Endothelial cell of umbilical vein (primary cell): ENCODE data around the gene SLC22A17. TPM values are rescaled to one million over a fixed set of nuclear protein-coding genes. Genes with fewer than 3 reads are reported as not detected.

ENCODE experiments used
- BruUV-seq: library from RNA; stranded (reverse); fragments of 400-500 nt; replicated peaks from 2 replicates; lab custom pipeline; 2021; lab: Mats Ljungman, UMichigan
- CTCF ChIA-PET: fragments of 300-600, 350-600 bp; sonication (Branson Sonifier 250); formaldehyde crosslinking; loops from one replicate; lab custom pipeline; 2021; ENCODE audit warnings: antibody characterized with exemption, inconsistent platforms; lab: Charles Lee
- POLR2A ChIA-PET: fragments of 300-600, 350-600 bp; sonication (Branson Sonifier 250); formaldehyde crosslinking; loops from one replicate; lab custom pipeline; 2021; ENCODE audit warnings: antibody characterized with exemption, inconsistent platforms; lab: Charles Lee
- DNase-seq: peaks from one replicate; pipeline ENCODE4 v3.0.0-alpha.2; 2011; ENCODE audit warnings: low read depth, low spot score
- FAIRE-seq: peaks from 2 replicates; lab custom pipeline; 2011; peaks lifted over from hg19 to GRCh38; lab: Jason Lieb, UNC
- H2AFZ ChIP-seq: 2 replicates; pipeline ENCODE4 v1.6.0; 2012; ENCODE audit warnings: low read depth, low read length, control low read depth, inconsistent platforms
- H3K27ac ChIP-seq: 2 replicates; pipeline ENCODE4 v1.5.1; 2011; ENCODE audit warnings: low read depth, mild to moderate bottlenecking, control low read depth, low read length, moderate library complexity; ENCODE audit not compliant: insufficient read depth
- H3K27me3 ChIP-seq, 2 experiments: 2 replicates each; pipeline versions ENCODE4 v1.6.0 to v1.6.1; 2011; ENCODE audit warnings: low read length in 2 of 2, mixed read lengths in 1 of 2; ENCODE audit not compliant: control insufficient read depth in 2 of 2, insufficient read depth in 2 of 2
- H3K36me3 ChIP-seq, 2 experiments: 2 replicates in 1 of 2; 3 replicates in 1 of 2; pipeline ENCODE4 v1.5.1; 2011; ENCODE audit warnings: low read length in 2 of 2, mild to moderate bottlenecking in 1 of 2, moderate library complexity in 1 of 2; ENCODE audit not compliant: control insufficient read depth in 2 of 2, insufficient read depth in 2 of 2; ENCODE audit errors: extremely low read depth in 1 of 2
- H3K4me1 ChIP-seq: 3 replicates; pipeline ENCODE4 v1.5.1; 2011; ENCODE audit warnings: mild to moderate bottlenecking, low read length; ENCODE audit not compliant: control insufficient read depth, insufficient read depth; ENCODE audit errors: extremely low read depth
- H3K4me2 ChIP-seq: 2 replicates; pipeline ENCODE4 v1.6.1; 2011; ENCODE audit warnings: low read length, control low read depth, mixed read lengths; ENCODE audit not compliant: insufficient read depth
- H3K4me3 ChIP-seq, 3 experiments: fragments of 200-600 bp in 1 of 3; sonication (generic), shearing (Covaris generic) in 1 of 3; replicated peaks in 1 of 3; 2 replicates each; pipeline ENCODE4 v1.5.1; 2011 to 2016; ENCODE audit warnings: control low read depth in 3 of 3, low read length in 3 of 3, mild to moderate bottlenecking in 2 of 3, inconsistent platforms in 1 of 3, low read depth in 1 of 3, moderate library complexity in 1 of 3; ENCODE audit not compliant: insufficient read depth in 1 of 3
- H3K79me2 ChIP-seq: 2 replicates; pipeline ENCODE4 v1.6.0; 2012; ENCODE audit warnings: low read length, inconsistent platforms; ENCODE audit not compliant: control insufficient read depth, insufficient read depth
- H3K9ac ChIP-seq: replicated peaks from 2 replicates; pipeline ENCODE3; 2011; ENCODE audit warnings: low read length, control low read depth; ENCODE audit not compliant: insufficient read depth; ENCODE audit errors: extremely low read depth
- H3K9me1 ChIP-seq: replicated peaks from 3 replicates; pipeline ENCODE4 v1.6.0; 2011; ENCODE audit warnings: mild to moderate bottlenecking, low read length; ENCODE audit not compliant: control insufficient read depth, insufficient read depth; ENCODE audit errors: extremely low read depth
- H3K9me3 ChIP-seq: replicated peaks from 2 replicates; pipeline ENCODE4 v1.5.1; 2012; ENCODE audit warnings: low read length, inconsistent platforms; ENCODE audit not compliant: control insufficient read depth, insufficient read depth
- H4K20me1 ChIP-seq: replicated peaks from 2 replicates; pipeline ENCODE3; 2011; ENCODE audit warnings: mild to moderate bottlenecking, low read length; ENCODE audit not compliant: control insufficient read depth, insufficient read depth; ENCODE audit errors: extremely low read depth
- EZH2 ChIP-seq: IDR thresholded peaks from 2 replicates; pipeline ENCODE4 v1.6.1; 2012; ENCODE audit warnings: borderline replicate concordance, low read depth, mild to moderate bottlenecking, moderate library complexity, low read length, inconsistent platforms; ENCODE audit not compliant: severe bottlenecking
- FOS ChIP-seq: IDR thresholded peaks from 2 replicates; pipeline ENCODE4 v1.6.1; 2011; ENCODE audit warnings: mild to moderate bottlenecking, low read length, moderate library complexity, borderline replicate concordance; ENCODE audit not compliant: insufficient read depth
- GATA2 ChIP-seq: IDR thresholded peaks from 2 replicates; pipeline ENCODE4 v1.7.0; 2011; ENCODE audit warnings: low read depth, mild to moderate bottlenecking, moderate library complexity, mixed read lengths, low read length; ENCODE audit not compliant: insufficient read length, insufficient read depth
- JUN ChIP-seq: IDR thresholded peaks from 2 replicates; pipeline ENCODE4 v1.6.1; 2011; ENCODE audit warnings: borderline replicate concordance, low read depth; ENCODE audit not compliant: insufficient read length, insufficient read depth
- MAX ChIP-seq: IDR thresholded peaks from 2 replicates; pipeline ENCODE4 v1.6.1; 2011; ENCODE audit not compliant: insufficient read depth, insufficient read length
- MYC ChIP-seq: IDR thresholded peaks from one replicate; pipeline ENCODE4 v1.6.1; 2011; ENCODE audit warnings: mild to moderate bottlenecking, low read depth, low read length
- POLR2A ChIP-seq: IDR thresholded peaks from 2 replicates; pipeline ENCODE4 v1.6.1; 2012; ENCODE audit warnings: low read depth, mild to moderate bottlenecking, control low read depth, low read length
- POLR2AphosphoS5 ChIP-seq: IDR thresholded peaks from 2 replicates; pipeline ENCODE4 v1.6.1; 2012; ENCODE audit warnings: low read depth, mild to moderate bottlenecking, control low read depth, low read length, moderate library complexity; ENCODE audit not compliant: insufficient read depth
- dilution Hi-C: fragments of 300-500 bp; cut with MboI; formaldehyde crosslinking; loops from one replicate; pipeline ENCODE4 v1.15.0; 2019; ENCODE audit warnings: low sequenced_read_pairs; ENCODE audit not compliant: extremely low pct_ligation_motif_present
- intact Hi-C: fragments of 100-400 bp; cut with micrococcal nuclease; formaldehyde crosslinking; loops from one replicate; pipeline ENCODE4 v1.10.0; 2022
- polyA plus RNA-seq, 4 experiments: library from polyadenylated mRNA; depleted of rRNA in 3 of 4; stranded (reverse) in 3 of 4; unstranded in 1 of 4; fragments of >200 nt; gene quantifications; 2 replicates each; pipeline versions ENCODE4 v1.2.1 to v1.2.3, GENCODE V29; 2011 to 2012; ENCODE audit warnings: missing spikeins in 1 of 4
- total RNA-seq: library from RNA; stranded (reverse); gene quantifications from 2 replicates; pipeline ENCODE4 v1.2.3, GENCODE V29; 2021
- TF ChIP-seq, protein P1 (sequence below), 2 donors: IDR thresholded peaks; 1 replicate in 1 of 2; 2 replicates in 1 of 2; pipeline ENCODE4 v1.5.1; 2011; ENCODE audit warnings: low read length in 2 of 2, mild to moderate bottlenecking in 2 of 2, moderate library complexity in 2 of 2, control low read depth in 1 of 2, inconsistent platforms in 1 of 2, low read depth in 1 of 2; ENCODE audit not compliant: insufficient read depth in 1 of 2; ENCODE audit errors: extremely low read depth in 1 of 2

The SLC22A17 gene
- total and polyA plus RNA-seq, 2 donors (not counting 3 experiments of a cell fraction or from before 2014, with no cell fraction given) = 2.9 to 4.6 TPM

DNA sequence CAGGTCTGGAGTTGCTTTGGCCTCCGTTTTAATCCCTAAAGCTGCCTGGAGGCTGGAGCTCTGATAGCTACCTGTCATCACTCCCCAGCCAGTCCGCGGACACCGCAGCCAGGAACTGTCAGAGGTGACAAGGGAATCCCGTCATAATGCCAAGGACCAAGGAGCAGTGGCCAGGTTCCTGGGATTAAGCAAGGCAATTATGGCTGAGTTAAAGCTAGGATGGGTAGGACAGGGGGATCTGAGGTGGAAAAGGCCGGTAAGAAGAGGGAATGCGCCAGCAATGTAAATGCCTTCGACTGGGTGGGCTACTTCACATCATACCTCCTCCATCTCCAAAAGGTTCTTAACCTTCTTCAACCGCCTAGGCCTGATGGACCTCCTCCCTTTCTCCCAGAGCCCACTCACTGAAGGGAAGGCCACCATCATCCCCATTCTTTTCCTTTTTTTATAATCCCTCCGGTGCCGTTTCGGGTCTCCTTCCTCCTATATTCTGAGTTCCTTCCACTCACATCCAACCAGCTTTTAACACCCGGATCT is 51.9 kb downstream of the SLC22A17 start:
- TSS peak; percentile 60 for BruUV-seq
- dilution Hi-C loops = no loop called here
- POLR2A ChIA-PET = interaction anchor here (0.6 to 2.0 kb wide), 3 partner anchors 13 to 21 kb away, joined by 3 to 13 read pairs (median 5); partner anchors contain the start of gene PABPN1

DNA sequence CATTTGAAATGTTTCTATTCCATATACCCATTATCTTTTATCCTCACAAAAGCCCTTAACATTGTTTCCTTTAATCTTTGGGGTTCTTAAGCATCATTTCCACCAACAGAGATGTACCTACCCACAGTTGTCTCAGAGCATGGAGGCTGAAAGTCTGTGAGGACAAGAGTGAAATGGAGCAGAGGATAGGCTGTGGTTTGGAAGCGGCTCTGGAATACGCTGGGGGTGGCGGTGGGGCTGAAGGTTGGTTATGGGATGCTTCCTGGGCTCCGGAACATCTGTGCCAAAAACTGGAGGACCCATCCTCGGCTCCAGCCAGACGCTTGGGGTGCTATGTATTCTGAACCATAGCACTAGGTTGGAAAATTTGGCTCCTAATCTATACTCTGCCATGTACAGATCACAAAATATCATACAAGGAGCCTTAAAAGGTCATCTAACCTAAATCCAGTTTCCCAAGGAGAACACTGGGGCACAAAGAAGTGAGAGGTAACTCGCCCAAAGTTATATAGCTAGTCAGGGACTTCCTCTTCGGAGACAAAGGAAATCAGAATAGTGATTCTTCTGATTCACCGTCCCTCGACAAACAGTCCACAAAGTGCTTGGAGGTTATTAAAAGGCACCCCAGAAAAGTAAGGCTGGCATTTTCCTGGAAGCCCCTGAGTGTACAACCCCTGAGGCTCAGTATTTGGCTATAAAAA is 52.6 kb downstream of the SLC22A17 start:
- Histone ChIP-seq H3K4me3 (peak overlapping the region; percentile 16 to 79 (median 76)), H3K9me1 (no peaks in the 10 kb centered on the region), H4K20me1 (no peaks in the 10 kb centered on the region), H3K9ac (peak overlapping the region; percentile 92), H3K4me2 (peak overlapping the region; percentile 90), H3K36me3 (no peaks in the 10 kb centered on the region), H3K9me3 (no peaks in the 10 kb centered on the region), H3K4me1 (peaks cover 11% of the 10 kb centered on the region), H2AFZ (no peak overlapping the region), H3K27me3 (no peaks in the 10 kb centered on the region), H3K79me2 (no peaks in the 10 kb centered on the region), H3K27ac (peak overlapping the region; percentile 75)
- ChIA-PET CTCF (interaction anchor here (0.6 to 4.0 kb wide), 12 partner anchors 12 to 231 kb away, joined by 3 to 53 read pairs (median 4); partner anchors contain the start of genes ACIN1, C14orf119, HOMEZ and PABPN1), POLR2A (no interaction called here)
- no peak for DNase-seq
- no peak for FAIRE-seq
- intact Hi-C loops (loop anchor here (1.0 kb wide), 1 partner anchor 113 kb away; no protein-coding TSS in a partner anchor), dilution Hi-C loops (no loop called here)
- TF ChIP-seq POLR2A (no peak), POLR2AphosphoS5 (no peak), MYC (no peak), GATA2 (no peak), FOS (no peak), MAX (no peak), JUN (no peak), EZH2 (no peak)
- TF ChIP-seq, protein P1, sequence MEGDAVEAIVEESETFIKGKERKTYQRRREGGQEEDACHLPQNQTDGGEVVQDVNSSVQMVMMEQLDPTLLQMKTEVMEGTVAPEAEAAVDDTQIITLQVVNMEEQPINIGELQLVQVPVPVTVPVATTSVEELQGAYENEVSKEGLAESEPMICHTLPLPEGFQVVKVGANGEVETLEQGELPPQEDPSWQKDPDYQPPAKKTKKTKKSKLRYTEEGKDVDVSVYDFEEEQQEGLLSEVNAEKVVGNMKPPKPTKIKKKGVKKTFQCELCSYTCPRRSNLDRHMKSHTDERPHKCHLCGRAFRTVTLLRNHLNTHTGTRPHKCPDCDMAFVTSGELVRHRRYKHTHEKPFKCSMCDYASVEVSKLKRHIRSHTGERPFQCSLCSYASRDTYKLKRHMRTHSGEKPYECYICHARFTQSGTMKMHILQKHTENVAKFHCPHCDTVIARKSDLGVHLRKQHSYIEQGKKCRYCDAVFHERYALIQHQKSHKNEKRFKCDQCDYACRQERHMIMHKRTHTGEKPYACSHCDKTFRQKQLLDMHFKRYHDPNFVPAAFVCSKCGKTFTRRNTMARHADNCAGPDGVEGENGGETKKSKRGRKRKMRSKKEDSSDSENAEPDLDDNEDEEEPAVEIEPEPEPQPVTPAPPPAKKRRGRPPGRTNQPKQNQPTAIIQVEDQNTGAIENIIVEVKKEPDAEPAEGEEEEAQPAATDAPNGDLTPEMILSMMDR (IDR thresholded peaks at IDR 0.05; ENCODE audit: extremely low read depth in 1 of 2, insufficient read depth in 1 of 2, low read depth in 1 of 2, low read length in 2 of 2) = no peak
- no TSS peak for BruUV-seq

More for the DNA sequence above, 51.9 kb downstream of the SLC22A17 start:
- H2AFZ ChIP-seq = peak overlapping the region; percentile 66
- no peaks in the 10 kb centered on the region for H3K79me2 ChIP-seq
- H3K9me3 ChIP-seq = no peaks in the 10 kb centered on the region
- peaks cover 12% of the 10 kb centered on the region for H3K4me1 ChIP-seq
- no peaks in the 10 kb centered on the region for H4K20me1 ChIP-seq
- no peaks in the 10 kb centered on the region for H3K36me3 ChIP-seq
- CTCF ChIA-PET = interaction anchor here (0.7 to 4.0 kb wide), 9 partner anchors 13 to 232 kb away, joined by 4 to 53 read pairs (median 9); partner anchors contain the start of genes ACIN1, C14orf119, HOMEZ and PABPN1
- no peaks in the 10 kb centered on the region for H3K9me1 ChIP-seq
- H3K9ac ChIP-seq = peak overlapping the region; percentile 92
- peak overlapping the region; percentile 16 to 79 (median 76) for H3K4me3 ChIP-seq
- peak; percentile 70 for FAIRE-seq
- no peaks in the 10 kb centered on the region for H3K27me3 ChIP-seq
- DNase-seq = peak; percentile 35
- peak overlapping the region; percentile 90 for H3K4me2 ChIP-seq
- intact Hi-C loops = loop anchor here (1.0 kb wide), 5 partner anchors 14 to 179 kb away; partner anchors contain the start of genes HOMEZ, NGDN and PABPN1
- peak overlapping the region; percentile 75 for H3K27ac ChIP-seq
- peak; percentile 22 for TF ChIP-seq POLR2A
- TF ChIP-seq JUN = no peak
- TF ChIP-seq FOS = no peak
